Stomach (tissue), 4 donors: ENCODE results near the gene FAM124A.

Source experiments
- CTCF ChIP-seq, 7 experiments: fragments of 450-650 bp in 4 of 7; fragments of 200-600 bp in 3 of 7; sonication (generic) in 3 of 7; IDR thresholded peaks; one replicate each; pipeline ENCODE4 v1.5.1; 2016 to 2019; ENCODE audit warnings: antibody characterized with exemption in 7 of 7, control low read depth in 2 of 7, mild to moderate bottlenecking in 1 of 7
- EP300 ChIP-seq: sonication (generic); formaldehyde crosslinking; IDR thresholded peaks from one replicate; pipeline ENCODE4 v1.6.1; 2017; ENCODE audit warnings: antibody characterized with exemption

GRCh38 chr13:51232328-51232727, 10.1 kb downstream of the FAM124A start:
- no peak for TF ChIP-seq CTCF (IDR thresholded peaks at IDR 0.05)
- no peak for TF ChIP-seq EP300
